Thyroid gland (tissue), 4 donors: Measurements from ENCODE around the gene CDH26. TPM values are rescaled to one million over a fixed set of nuclear protein-coding genes. Genes with fewer than 3 reads are reported as not detected.

Experiments used
- DNase-seq, 2 donors: peaks; one replicate each; pipeline ENCODE4 v3.0.0-alpha.2; 2019
- H3K27ac ChIP-seq, 3 donors: fragments of 200-600 bp; sonication (generic); 1 replicate in 2 of 3; 2 replicates in 1 of 3; pipeline ENCODE4 v1.5.1; 2016 to 2019; ENCODE audit warnings: mild to moderate bottlenecking in 1 of 3, moderate library complexity in 1 of 3
- H3K27me3 ChIP-seq: fragments of 200-600 bp; sonication (generic); one replicate; pipeline ENCODE4 v1.5.1; 2019
- H3K36me3 ChIP-seq, 2 donors: fragments of 200-600 bp; sonication (generic); one replicate each; pipeline ENCODE4 v1.5.1; 2016 to 2019
- H3K4me1 ChIP-seq, 2 donors: fragments of 200-600 bp; sonication (generic); one replicate each; pipeline ENCODE4 v1.5.1; 2017 to 2019
- H3K4me3 ChIP-seq, 3 donors: fragments of 200-600 bp; sonication (generic); replicated peaks in 1 of 3; 1 replicate in 2 of 3; 2 replicates in 1 of 3; pipeline ENCODE4 v1.5.1; 2016; ENCODE audit warnings: mild to moderate bottlenecking in 1 of 3
- H3K9me3 ChIP-seq: fragments of 200-600 bp; sonication (generic); one replicate; pipeline ENCODE4 v1.5.1; 2017
- CTCF ChIP-seq, 6 experiments: fragments of 200-600 bp in 3 of 6; fragments of 450-650 bp in 3 of 6; sonication (generic) in 3 of 6; IDR thresholded peaks; one replicate each; pipeline ENCODE4 v1.5.1; 2016 to 2019; ENCODE audit warnings: antibody characterized with exemption in 6 of 6, mild to moderate bottlenecking in 2 of 6, inconsistent platforms in 1 of 6, moderate library complexity in 1 of 6
- POLR2A ChIP-seq, 2 donors: fragments of 450-650 bp; IDR thresholded peaks; one replicate each; pipeline ENCODE4 v1.6.1; 2017; ENCODE audit warnings: antibody characterized with exemption in 2 of 2, mild to moderate bottlenecking in 2 of 2, moderate library complexity in 1 of 2
- WGBS, 2 donors: methylation state at CpG; one replicate each; pipeline ENCODE4 v1.1.5; 2017; 5-methylcytosine and 5-hydroxymethylcytosine counted together
- intact Hi-C: fragments of 100-400 bp; cut with DNase I; formaldehyde crosslinking; loops from one replicate; pipeline ENCODE4 v1.15.1; 2023
- total RNA-seq, 4 donors: library from RNA; depleted of rRNA; stranded (reverse); fragments of >200 nt; gene quantifications; one replicate each; pipeline ENCODE4 v1.2.3, GENCODE V29; 2016

Gene CDH26
- total RNA-seq, 4 donors from 2014 or later = 0.56 to 2.5 (median 1.5) TPM

GRCh38 chr20:60057866-60058807, 99.9 kb downstream of the CDH26 start:
- WGBS, 2 donors = 46 to 58% methylated on average over 11 to 20 of the region's 20 CpGs
- no peaks in the 10 kb centered on the region for H3K36me3 ChIP-seq
- peaks cover 0 to 14% of the 10 kb centered on the region in 2 donors for H3K4me1 ChIP-seq
- no peak overlapping the region for H3K4me3 ChIP-seq
- no peaks in the 10 kb centered on the region for H3K27me3 ChIP-seq
- H3K27ac ChIP-seq = no peak overlapping the region
- TF ChIP-seq POLR2A (IDR thresholded peaks at IDR 0.05) (no peak), CTCF (IDR thresholded peaks at IDR 0.05) (no peak)
- intact Hi-C loops = loop anchor here (10.0 kb wide), 1 partner anchor 1067 kb away; no protein-coding TSS in a partner anchor
- DNase-seq = peak; percentile 63 to 65
- H3K9me3 ChIP-seq = no peaks in the 10 kb centered on the region

GRCh38 chr20:60058879-60059278, 100.7 kb downstream of the CDH26 start:
- Histone ChIP-seq H3K9me3 (no peaks in the 10 kb centered on the region), H3K36me3 (no peaks in the 10 kb centered on the region), H3K4me1 (peaks cover 0 to 14% of the 10 kb centered on the region in 2 donors), H3K27ac (no peak overlapping the region), H3K4me3 (no peak overlapping the region), H3K27me3 (no peaks in the 10 kb centered on the region)
- intact Hi-C loops = loop anchor here (10.0 kb wide), 1 partner anchor 1066 kb away; no protein-coding TSS in a partner anchor
- no peak for TF ChIP-seq CTCF (IDR thresholded peaks at IDR 0.05)
- TF ChIP-seq POLR2A (IDR thresholded peaks at IDR 0.05) = no peak
- 65 to 75% methylated on average over 9 of the region's 9 CpGs for WGBS, 2 donors
- DNase-seq = no peak

GRCh38 chr20:60060006-60060557, 101.9 kb downstream of the CDH26 start:
- Histone ChIP-seq H3K4me3 (no peak overlapping the region), H3K27me3 (no peaks in the 10 kb centered on the region), H3K36me3 (no peaks in the 10 kb centered on the region), H3K9me3 (no peaks in the 10 kb centered on the region), H3K27ac (no peak overlapping the region), H3K4me1 (peaks cover 0 to 14% of the 10 kb centered on the region in 2 donors)
- DNase-seq = no peak
- intact Hi-C loops = no loop called here
- TF ChIP-seq POLR2A (IDR thresholded peaks at IDR 0.05) (no peak), CTCF (IDR thresholded peaks at IDR 0.05) (no peak)
- 96 to 97% methylated on average over 12 to 13 of the region's 13 CpGs for WGBS, 2 donors

GRCh38 chr20:60060593-60060992, 102.4 kb downstream of the CDH26 start:
- H3K27ac ChIP-seq = no peak overlapping the region
- no peaks in the 10 kb centered on the region for H3K9me3 ChIP-seq
- no peaks in the 10 kb centered on the region for H3K27me3 ChIP-seq
- intact Hi-C loops = no loop called here
- DNase-seq = no peak
- 94 to 98% methylated on average over 4 of the region's 4 CpGs for WGBS, 2 donors
- no peak for TF ChIP-seq CTCF (IDR thresholded peaks at IDR 0.05)
- no peak for TF ChIP-seq POLR2A (IDR thresholded peaks at IDR 0.05)
- no peaks in the 10 kb centered on the region for H3K36me3 ChIP-seq
- H3K4me1 ChIP-seq = peaks cover 0 to 14% of the 10 kb centered on the region in 2 donors
- H3K4me3 ChIP-seq = no peak overlapping the region
